Ureter (tissue), 1 donor: ENCODE data around the gene PPP1R3C. TPM values are rescaled to one million over a fixed set of nuclear protein-coding genes. Genes with fewer than 3 reads are reported as not detected.

Experiments
- DNase-seq: peaks from one replicate; pipeline ENCODE4 v3.0.0-alpha.2; 2020; ENCODE audit warnings: low spot score
- total RNA-seq: library from RNA; stranded (reverse); gene quantifications from one replicate; pipeline ENCODE4 v1.2.4, GENCODE V29; 2023
- donor health status: DM: yes; HTN: yes; CAD: no.

The PPP1R3C gene
- 113 TPM for total RNA-seq

GRCh38 chr10:91632671-91633550 lies at the start of gene PPP1R3C:
Gene PPP1R3C, minus strand, starts transcription at chr10:91633071. Its CDS starts 102 bp downstream, at chr10:91632969.
- peak; percentile 93 for DNase-seq

- DNase-seq: no peak
These were observed 48.7 kb upstream of the PPP1R3C start for GRCh38 chr10:91681361-91682276.

- DNase-seq: no peak
These were observed 47.6 kb upstream of the PPP1R3C start for GRCh38 chr10:91680487-91680886.

GRCh38 chr10:91679296-91679695 lies 46.4 kb upstream of the PPP1R3C start:
- no peak for DNase-seq

GRCh38 chr10:91677911-91678310 lies 45.0 kb upstream of the PPP1R3C start:
- no peak for DNase-seq

GRCh38 chr10:91672021-91672608 lies 39.2 kb upstream of the PPP1R3C start:
- no peak for DNase-seq

- DNase-seq: no peak
These were observed 36.0 kb upstream of the PPP1R3C start for GRCh38 chr10:91668913-91669312.

GRCh38 chr10:91665842-91666241 lies 33.0 kb upstream of the PPP1R3C start:
- no peak for DNase-seq

GRCh38 chr10:91664426-91664825 lies 31.6 kb upstream of the PPP1R3C start:
- no peak for DNase-seq

- DNase-seq: no peak
These were observed 30.1 kb upstream of the PPP1R3C start for GRCh38 chr10:91662993-91663392.

- DNase-seq: no peak
These were observed 20.5 kb upstream of the PPP1R3C start for GRCh38 chr10:91653219-91653870.

GRCh38 chr10:91652364-91652763 lies 19.5 kb upstream of the PPP1R3C start:
- DNase-seq: no peak

GRCh38 chr10:91643700-91644099 lies 10.8 kb upstream of the PPP1R3C start:
- DNase-seq: no peak

- no peak for DNase-seq
These were observed 10.2 kb upstream of the PPP1R3C start for GRCh38 chr10:91642831-91643692.

GRCh38 chr10:91636892-91637291 lies 4.0 kb upstream of the PPP1R3C start:
- no peak for DNase-seq

- DNase-seq: peak; percentile 80
These were observed 2.8 kb upstream of the PPP1R3C start for GRCh38 chr10:91635401-91636400.

GRCh38 chr10:91634898-91635297 lies 2.0 kb upstream of the PPP1R3C start:
- DNase-seq: no peak

GRCh38 chr10:91634246-91634645 lies 1.4 kb upstream of the PPP1R3C start:
- DNase-seq: no peak

GRCh38 chr10:91630625-91631024 lies 2.2 kb downstream of the PPP1R3C start:
- DNase-seq: no peak
